ENCODE data around the gene CHPF2. TPM values are rescaled to one million over a fixed set of nuclear protein-coding genes. Genes with fewer than 3 reads are reported as not detected.
A peak's percentile ranks its signal among the peaks of the same experiment; 100 is the strongest.

The CHPF2 gene
- total RNA-seq, 2 experiments from 2014 or later, result 23.7 to 27.3 TPM

DNA sequence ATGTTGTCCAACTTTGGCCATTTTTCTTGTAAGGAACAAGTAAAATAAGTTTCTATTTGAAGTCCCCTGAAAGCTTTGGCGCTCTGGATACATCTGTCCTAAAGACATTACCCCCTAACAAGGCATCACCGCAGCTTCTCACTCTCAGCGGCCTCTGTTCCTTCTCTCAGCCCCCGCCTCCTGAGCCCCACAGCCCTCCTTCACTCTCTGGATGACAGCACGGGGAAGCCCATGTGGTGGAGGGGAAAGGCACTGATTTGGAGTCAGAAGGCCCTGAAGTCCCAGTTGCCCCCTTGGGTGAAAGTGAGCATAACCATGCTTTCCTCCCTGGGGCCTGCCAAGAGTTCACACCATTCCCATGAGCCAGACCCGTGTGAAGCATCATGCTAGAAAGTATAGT is 26.6 kb upstream of the CHPF2 start:
- ATAC-seq, result no peak
- Mint-ChIP-seq H3K27ac (no peak overlapping the region), H3K4me1 (ENCODE audit: low read depth) (peaks cover 20% of the 10 kb centered on the region), H3K27me3 (no peaks in the 10 kb centered on the region), H3K36me3 (ENCODE audit: low read depth) (no peaks in the 10 kb centered on the region), H3K9me3 (no peaks in the 10 kb centered on the region), H3K4me3 (no peak overlapping the region)
- CTCF ChIA-PET, result interaction anchor here (0.8 to 1.5 kb wide), 3 partner anchors 14 to 38 kb away, joined by 3 read pairs; partner anchors contain the start of genes ABCF2 and GBX1
- intact Hi-C loops (cut with micrococcal nuclease), result no loop called here
- POLR2A ChIA-PET, result interaction anchor here (5.7 kb wide), 1 partner anchor 21 kb away, joined by 22 read pairs; the partner anchor contains the start of gene ABCF2
- TF ChIP-seq, protein P1, sequence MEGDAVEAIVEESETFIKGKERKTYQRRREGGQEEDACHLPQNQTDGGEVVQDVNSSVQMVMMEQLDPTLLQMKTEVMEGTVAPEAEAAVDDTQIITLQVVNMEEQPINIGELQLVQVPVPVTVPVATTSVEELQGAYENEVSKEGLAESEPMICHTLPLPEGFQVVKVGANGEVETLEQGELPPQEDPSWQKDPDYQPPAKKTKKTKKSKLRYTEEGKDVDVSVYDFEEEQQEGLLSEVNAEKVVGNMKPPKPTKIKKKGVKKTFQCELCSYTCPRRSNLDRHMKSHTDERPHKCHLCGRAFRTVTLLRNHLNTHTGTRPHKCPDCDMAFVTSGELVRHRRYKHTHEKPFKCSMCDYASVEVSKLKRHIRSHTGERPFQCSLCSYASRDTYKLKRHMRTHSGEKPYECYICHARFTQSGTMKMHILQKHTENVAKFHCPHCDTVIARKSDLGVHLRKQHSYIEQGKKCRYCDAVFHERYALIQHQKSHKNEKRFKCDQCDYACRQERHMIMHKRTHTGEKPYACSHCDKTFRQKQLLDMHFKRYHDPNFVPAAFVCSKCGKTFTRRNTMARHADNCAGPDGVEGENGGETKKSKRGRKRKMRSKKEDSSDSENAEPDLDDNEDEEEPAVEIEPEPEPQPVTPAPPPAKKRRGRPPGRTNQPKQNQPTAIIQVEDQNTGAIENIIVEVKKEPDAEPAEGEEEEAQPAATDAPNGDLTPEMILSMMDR (IDR thresholded peaks at IDR 0.05), result no peak
- DNase-seq, result no peak

DNA sequence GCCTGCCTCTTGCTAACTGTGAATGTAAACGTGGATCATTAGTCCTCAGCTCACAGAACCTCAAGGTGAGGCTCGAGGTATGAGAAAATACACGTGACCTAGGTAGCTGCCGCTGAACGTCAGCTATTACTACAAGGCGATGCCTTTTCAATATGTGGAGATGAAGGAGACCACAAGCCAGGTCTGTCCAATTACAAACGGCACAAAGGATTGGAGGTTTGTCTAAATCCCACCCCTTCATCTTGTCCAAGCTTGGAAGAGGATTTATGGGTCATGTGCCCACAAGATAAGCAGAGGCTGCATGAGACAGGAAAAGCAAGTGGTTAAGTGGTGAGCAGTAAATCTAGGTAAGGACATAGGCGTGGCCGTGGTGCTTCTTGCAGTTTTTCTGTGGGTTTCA is 25.4 kb upstream of the CHPF2 start:
- ChIA-PET CTCF (interaction anchor here (0.8 to 2.2 kb wide), 5 partner anchors 20 to 83 kb away, joined by 3 to 11 read pairs (median 3); partner anchors contain the start of genes ABCF2 and GBX1), POLR2A (interaction anchor here (1.1 to 5.7 kb wide), 2 partner anchors 8 to 20 kb away, joined by 4 to 22 read pairs; partner anchors contain the start of gene ABCF2)
- ATAC-seq (peak; percentile 64), DNase-seq (peak; percentile 16)
- TF ChIP-seq, protein P1 (IDR thresholded peaks at IDR 0.05), result no peak
- H3K4me3 Mint-ChIP-seq, result no peak overlapping the region
- H3K9me3 Mint-ChIP-seq, result no peaks in the 10 kb centered on the region
- H3K27me3 Mint-ChIP-seq, result no peaks in the 10 kb centered on the region
- H3K36me3 Mint-ChIP-seq (ENCODE audit: low read depth), result peaks cover 2% of the 10 kb centered on the region
- H3K4me1 Mint-ChIP-seq (ENCODE audit: low read depth), result peaks cover 20% of the 10 kb centered on the region
- peak overlapping the region; percentile 12 for H3K27ac Mint-ChIP-seq
- intact Hi-C loops (cut with micrococcal nuclease), result no loop called here

DNA sequence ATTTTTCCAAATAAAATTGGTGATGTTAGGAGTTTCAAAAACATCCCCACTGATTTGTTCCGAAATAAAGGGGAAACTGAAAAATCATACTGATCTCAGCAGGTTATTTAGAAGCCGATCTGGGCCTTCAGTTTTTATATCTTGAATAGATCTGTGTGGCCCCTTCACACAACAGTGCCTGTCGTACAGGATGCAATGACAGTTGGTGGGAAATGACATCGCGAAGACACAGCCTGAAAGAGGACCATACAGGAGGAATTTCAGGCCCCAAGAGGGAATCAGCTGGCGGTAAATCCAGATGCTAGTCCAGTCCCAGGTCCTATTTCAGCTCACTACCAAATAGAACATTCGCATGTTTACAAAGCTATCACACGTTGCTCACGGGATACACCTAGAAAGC is 25.0 kb upstream of the CHPF2 start:
- intact Hi-C loops (cut with micrococcal nuclease), result no loop called here
- POLR2A ChIA-PET, result interaction anchor here (1.1 to 5.7 kb wide), 2 partner anchors 8 to 19 kb away, joined by 4 to 22 read pairs; partner anchors contain the start of gene ABCF2
- Mint-ChIP-seq H3K4me1 (ENCODE audit: low read depth) (peaks cover 20% of the 10 kb centered on the region), H3K36me3 (ENCODE audit: low read depth) (peaks cover 4% of the 10 kb centered on the region), H3K27me3 (no peaks in the 10 kb centered on the region), H3K4me3 (no peak overlapping the region), H3K27ac (no peak overlapping the region), H3K9me3 (no peaks in the 10 kb centered on the region)
- ATAC-seq, result peak; percentile 62
- DNase-seq, result no peak
- CTCF ChIA-PET, result interaction anchor here (1.4 to 2.2 kb wide), 3 partner anchors 20 to 37 kb away, joined by 3 to 11 read pairs (median 4); partner anchors contain the start of gene ABCF2
- TF ChIP-seq, protein P1 (IDR thresholded peaks at IDR 0.05), result no peak

DNA sequence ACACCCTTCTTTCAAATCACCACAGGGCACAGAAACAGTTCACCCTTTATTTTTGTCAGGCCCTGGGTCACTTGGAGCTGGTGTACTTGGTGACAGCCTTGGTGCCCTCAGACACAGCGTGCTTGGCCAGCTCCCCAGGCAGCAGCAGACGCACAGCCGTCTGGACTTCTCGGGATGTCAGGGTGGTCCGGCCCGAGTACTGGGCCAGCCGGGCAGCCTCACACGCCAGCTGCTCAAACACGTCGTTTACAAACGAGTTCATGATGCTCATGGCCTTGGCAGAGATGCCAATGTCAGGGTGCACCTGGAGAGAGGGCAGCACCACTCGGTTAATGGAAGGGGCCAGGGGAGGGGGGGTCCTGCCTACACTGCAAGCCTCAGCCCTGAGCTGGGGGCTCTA is 24.5 kb upstream of the CHPF2 start:
- no peak for DNase-seq
- Mint-ChIP-seq H3K27ac (no peak overlapping the region), H3K4me3 (no peak overlapping the region), H3K36me3 (ENCODE audit: low read depth) (peaks cover 4% of the 10 kb centered on the region), H3K9me3 (no peaks in the 10 kb centered on the region), H3K4me1 (ENCODE audit: low read depth) (peaks cover 20% of the 10 kb centered on the region), H3K27me3 (no peaks in the 10 kb centered on the region)
- ChIA-PET POLR2A (interaction anchor here (1.0 to 5.7 kb wide), 2 partner anchors 19 to 36 kb away, joined by 3 to 22 read pairs; partner anchors contain the start of gene ABCF2), CTCF (interaction anchor here (1.6 to 2.2 kb wide), 2 partner anchors 19 to 36 kb away, joined by 4 to 11 read pairs; partner anchors contain the start of gene ABCF2)
- intact Hi-C loops (cut with micrococcal nuclease), result no loop called here
- TF ChIP-seq, protein P1 (IDR thresholded peaks at IDR 0.05), result no peak
- ATAC-seq, result no peak

DNA sequence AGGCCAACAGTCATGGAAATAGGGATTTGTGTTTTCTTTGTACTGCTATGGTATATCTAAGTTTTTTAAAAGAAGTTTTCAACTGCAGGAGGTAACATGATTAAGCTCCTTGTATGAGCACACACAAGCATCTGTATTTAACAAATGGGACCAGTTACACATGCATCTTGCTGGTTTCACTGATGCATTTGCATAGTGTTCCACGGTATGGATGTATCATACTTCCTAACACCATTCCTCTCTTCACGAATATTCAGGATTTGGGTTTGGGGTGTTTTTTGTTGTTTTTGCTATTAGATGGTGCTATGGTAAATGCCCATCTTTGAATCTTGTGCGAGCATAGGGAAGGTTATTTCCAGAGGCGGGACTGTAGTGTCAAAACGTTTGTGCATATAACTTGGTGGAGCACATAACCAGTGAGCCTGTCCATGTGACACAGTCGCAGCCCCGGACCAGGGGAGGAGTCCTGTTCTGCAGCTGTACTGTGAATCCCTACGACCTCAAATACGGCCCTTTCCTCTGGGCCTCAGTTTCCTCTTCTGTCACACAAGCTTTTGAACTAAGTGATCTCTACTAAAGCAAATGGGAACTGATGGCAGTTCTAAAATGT is 23.9 kb upstream of the CHPF2 start:
- TF ChIP-seq, protein P1 (IDR thresholded peaks at IDR 0.05), result no peak
- intact Hi-C loops (cut with micrococcal nuclease), result no loop called here
- peaks cover 10% of the 10 kb centered on the region for H3K36me3 Mint-ChIP-seq (ENCODE audit: low read depth)
- no peaks in the 10 kb centered on the region for H3K27me3 Mint-ChIP-seq
- H3K4me3 Mint-ChIP-seq, result no peak overlapping the region
- no peak for DNase-seq
- H3K27ac Mint-ChIP-seq, result no peak overlapping the region
- ChIA-PET POLR2A (interaction anchor here (1.0 to 5.7 kb wide), 2 partner anchors 18 to 36 kb away, joined by 3 to 22 read pairs; partner anchors contain the start of gene ABCF2), CTCF (interaction anchor here (1.6 to 2.2 kb wide), 3 partner anchors 18 to 36 kb away, joined by 4 to 11 read pairs (median 6); partner anchors contain the start of gene ABCF2)
- ATAC-seq, result no peak
- H3K4me1 Mint-ChIP-seq (ENCODE audit: low read depth), result peaks cover 20% of the 10 kb centered on the region
- no peaks in the 10 kb centered on the region for H3K9me3 Mint-ChIP-seq
